Adrenal gland (tissue), 12 donors: ENCODE measurements around the gene PLCG2. TPM values are rescaled to one million over a fixed set of nuclear protein-coding genes. Genes with fewer than 3 reads are reported as not detected.

Source experiments
- DNase-seq, 7 donors: peaks; one replicate each; pipeline ENCODE4 v3.0.0-alpha.2; 2019 to 2020
- H3K27ac ChIP-seq, 5 donors: fragments of 200-600 bp; sonication (generic) in 4 of 5; 1 replicate in 3 of 5; 2 replicates in 2 of 5; pipeline versions ENCODE4 v1.5.1 to v1.8.0; 2016 to 2020; ENCODE audit warnings: mild to moderate bottlenecking in 1 of 5
- H3K27me3 ChIP-seq: fragments of 200-600 bp; 2 replicates; pipeline ENCODE4 v1.8.0; 2021
- H3K36me3 ChIP-seq, 2 donors: fragments of 200-600 bp; replicated peaks in 1 of 2; 1 replicate in 1 of 2; 2 replicates in 1 of 2; pipeline versions ENCODE4 v1.5.1 to v1.8.0; 2018 to 2022
- H3K4me1 ChIP-seq, 2 donors: fragments of 200-600 bp; replicated peaks in 1 of 2; 1 replicate in 1 of 2; 2 replicates in 1 of 2; pipeline versions ENCODE4 v1.5.1 to v1.8.0; 2018 to 2021
- H3K4me3 ChIP-seq, 4 donors: fragments of 200-600 bp; sonication (generic) in 3 of 4; one replicate each; pipeline ENCODE4 v1.5.1; 2016 to 2018
- H3K9me3 ChIP-seq, 3 donors: fragments of 200-600 bp; sonication (generic) in 1 of 3; replicated peaks in 1 of 3; 1 replicate in 2 of 3; 2 replicates in 1 of 3; pipeline versions ENCODE4 v1.5.1 to v1.8.0; 2016 to 2021
- POLR2A ChIP-seq, 2 donors: fragments of 450-650 bp; IDR thresholded peaks; one replicate each; pipeline ENCODE4 v1.6.1; 2017; ENCODE audit warnings: antibody characterized with exemption in 2 of 2, mild to moderate bottlenecking in 2 of 2, moderate library complexity in 1 of 2
- WGBS, 4 donors: extraction: QIAGEN DNeasy Blood & Tissue Kit in 2 of 4; methylation state at CpG; one replicate each; pipeline versions ENCODE4 v1.1.5 to v1.1.7; 2013 to 2017; 5-methylcytosine and 5-hydroxymethylcytosine counted together
- intact Hi-C, 2 donors: fragments of 100-400 bp; cut with DNase I; formaldehyde crosslinking; loops; one replicate each; pipeline versions ENCODE4 v1.14.1 to v1.15.0; 2022 to 2023
- polyA plus RNA-seq, 3 donors: library from polyadenylated mRNA; stranded (reverse); fragments of 200-250 nt in 2 of 3; fragments of 350-450 nt in 1 of 3; fragmentation: Illumina TruSeq in 1 of 3; extraction: RNeasy Lipid Tissue Mini Kit (QIAGEN cat#74804) in 1 of 3; gene quantifications; one replicate each; pipeline ENCODE4 v1.2.3, GENCODE V29; 2013 to 2014
- total RNA-seq, 9 donors: library from RNA; depleted of rRNA in 4 of 9; stranded (reverse); fragments of >200 nt in 4 of 9; fragments of 120-200 nt in 1 of 9; fragmentation: NEBNext Ultra II Directional in 1 of 9; extraction: Animal tissue kit (Norgen Biotek cat#: 25700) in 1 of 9; gene quantifications; one replicate each; pipeline versions ENCODE4 v1.1.0 to v1.2.4, GENCODE V29; 2013 to 2023
- TF ChIP-seq, protein P1 (sequence below), 6 experiments: fragments of 450-650 bp in 4 of 6; fragments of 200-600 bp in 2 of 6; sonication (generic) in 1 of 6; IDR thresholded peaks; 1 replicate in 5 of 6; 2 replicates in 1 of 6; pipeline versions ENCODE4 v1.5.1 to v1.8.0; 2016 to 2021; ENCODE audit warnings: antibody characterized with exemption in 6 of 6, mild to moderate bottlenecking in 2 of 6, moderate library complexity in 1 of 6
- donor health status: healthy with polysubstance abuse.
- donor health status: Bipolar disorder and iron deficiency.
- donor health status: DM: yes; HTN: yes; CAD: no.
- donor health status: DM: no; HTN: no; CAD: no.
- donor health status: DM: no; HTN: no; CAD: no.
- donor health status: DM: yes; HTN: yes; CAD: no.

PLCG2 gene
- total and polyA plus RNA-seq, 12 donors = 4.8 to 47.6 (median 10.9) TPM

- H3K27me3 ChIP-seq = no peaks in the 10 kb centered on the region
- H3K27ac ChIP-seq = no peak overlapping the region
- H3K4me3 ChIP-seq = no peak overlapping the region
- WGBS, 4 donors = 84 to 97% (median 88%) methylated on average over 8 of the region's 8 CpGs
- peaks cover 0 to 10% of the 10 kb centered on the region in 2 donors for H3K4me1 ChIP-seq
- intact Hi-C loops = loop anchor here in 1 of 2 donors (5.0 kb wide), 1 partner anchor 369 kb away; no protein-coding TSS in a partner anchor
- no peak for TF ChIP-seq POLR2A (IDR thresholded peaks at IDR 0.05)
- TF ChIP-seq, protein P1, sequence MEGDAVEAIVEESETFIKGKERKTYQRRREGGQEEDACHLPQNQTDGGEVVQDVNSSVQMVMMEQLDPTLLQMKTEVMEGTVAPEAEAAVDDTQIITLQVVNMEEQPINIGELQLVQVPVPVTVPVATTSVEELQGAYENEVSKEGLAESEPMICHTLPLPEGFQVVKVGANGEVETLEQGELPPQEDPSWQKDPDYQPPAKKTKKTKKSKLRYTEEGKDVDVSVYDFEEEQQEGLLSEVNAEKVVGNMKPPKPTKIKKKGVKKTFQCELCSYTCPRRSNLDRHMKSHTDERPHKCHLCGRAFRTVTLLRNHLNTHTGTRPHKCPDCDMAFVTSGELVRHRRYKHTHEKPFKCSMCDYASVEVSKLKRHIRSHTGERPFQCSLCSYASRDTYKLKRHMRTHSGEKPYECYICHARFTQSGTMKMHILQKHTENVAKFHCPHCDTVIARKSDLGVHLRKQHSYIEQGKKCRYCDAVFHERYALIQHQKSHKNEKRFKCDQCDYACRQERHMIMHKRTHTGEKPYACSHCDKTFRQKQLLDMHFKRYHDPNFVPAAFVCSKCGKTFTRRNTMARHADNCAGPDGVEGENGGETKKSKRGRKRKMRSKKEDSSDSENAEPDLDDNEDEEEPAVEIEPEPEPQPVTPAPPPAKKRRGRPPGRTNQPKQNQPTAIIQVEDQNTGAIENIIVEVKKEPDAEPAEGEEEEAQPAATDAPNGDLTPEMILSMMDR (IDR thresholded peaks at IDR 0.05) = no peak
- H3K36me3 ChIP-seq = no peaks in the 10 kb centered on the region
- H3K9me3 ChIP-seq = no peaks in the 10 kb centered on the region
- DNase-seq = no peak
These were observed 47.4 kb upstream of the PLCG2 start for GRCh38 chr16:81731649-81732048.

DNA sequence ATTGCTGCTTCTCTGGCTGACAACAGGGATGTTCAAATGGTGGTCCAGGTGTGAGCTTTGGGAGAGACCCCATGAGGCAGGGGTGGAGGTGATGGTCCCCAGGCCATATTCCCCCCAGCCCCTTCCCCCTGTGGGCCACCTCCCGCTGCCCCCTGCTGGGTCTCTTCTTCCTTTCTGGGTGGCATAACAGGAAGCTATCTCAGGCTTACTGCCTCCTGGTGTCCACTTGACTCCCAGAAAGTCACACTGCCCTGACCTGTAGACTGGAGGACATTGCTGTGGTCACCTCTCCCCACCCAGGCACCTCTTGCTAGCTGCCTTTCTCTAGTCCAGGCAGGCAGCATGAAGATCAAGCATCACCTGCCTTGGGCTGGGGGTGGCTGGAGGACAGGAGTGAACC is 46.4 kb upstream of the PLCG2 start:
- TF ChIP-seq, protein P1 (IDR thresholded peaks at IDR 0.05) = no peak
- no peak for TF ChIP-seq POLR2A (IDR thresholded peaks at IDR 0.05)
- Histone ChIP-seq H3K9me3 (no peaks in the 10 kb centered on the region), H3K4me3 (no peak overlapping the region), H3K27me3 (no peaks in the 10 kb centered on the region), H3K4me1 (peaks cover 0 to 11% of the 10 kb centered on the region in 2 donors), H3K36me3 (no peaks in the 10 kb centered on the region), H3K27ac (no peak overlapping the region)
- intact Hi-C loops = loop anchor here in 1 of 2 donors (5.0 kb wide), 1 partner anchor 370 kb away; no protein-coding TSS in a partner anchor
- 100% methylated on average over 1 of the region's 1 CpG; no CpG with 5 or more reads in 1 of the 4 donors for WGBS, 4 donors
- DNase-seq = no peak

GRCh38 chr16:81733295-81733694 is 45.8 kb upstream of the PLCG2 start:
- WGBS, 4 donors = 62 to 89% (median 77%) methylated on average over 1 of the region's 1 CpG
- no peaks in the 10 kb centered on the region for H3K9me3 ChIP-seq
- no peak for DNase-seq
- no peak overlapping the region for H3K4me3 ChIP-seq
- H3K36me3 ChIP-seq = no peaks in the 10 kb centered on the region
- intact Hi-C loops = loop anchor here in 1 of 2 donors (5.0 kb wide), 1 partner anchor 371 kb away; no protein-coding TSS in a partner anchor
- no peak overlapping the region for H3K27ac ChIP-seq
- H3K27me3 ChIP-seq = no peaks in the 10 kb centered on the region
- TF ChIP-seq, protein P1 (IDR thresholded peaks at IDR 0.05) = no peak
- no peak for TF ChIP-seq POLR2A (IDR thresholded peaks at IDR 0.05)
- H3K4me1 ChIP-seq = peaks cover 3 to 17% of the 10 kb centered on the region in 2 donors

DNA sequence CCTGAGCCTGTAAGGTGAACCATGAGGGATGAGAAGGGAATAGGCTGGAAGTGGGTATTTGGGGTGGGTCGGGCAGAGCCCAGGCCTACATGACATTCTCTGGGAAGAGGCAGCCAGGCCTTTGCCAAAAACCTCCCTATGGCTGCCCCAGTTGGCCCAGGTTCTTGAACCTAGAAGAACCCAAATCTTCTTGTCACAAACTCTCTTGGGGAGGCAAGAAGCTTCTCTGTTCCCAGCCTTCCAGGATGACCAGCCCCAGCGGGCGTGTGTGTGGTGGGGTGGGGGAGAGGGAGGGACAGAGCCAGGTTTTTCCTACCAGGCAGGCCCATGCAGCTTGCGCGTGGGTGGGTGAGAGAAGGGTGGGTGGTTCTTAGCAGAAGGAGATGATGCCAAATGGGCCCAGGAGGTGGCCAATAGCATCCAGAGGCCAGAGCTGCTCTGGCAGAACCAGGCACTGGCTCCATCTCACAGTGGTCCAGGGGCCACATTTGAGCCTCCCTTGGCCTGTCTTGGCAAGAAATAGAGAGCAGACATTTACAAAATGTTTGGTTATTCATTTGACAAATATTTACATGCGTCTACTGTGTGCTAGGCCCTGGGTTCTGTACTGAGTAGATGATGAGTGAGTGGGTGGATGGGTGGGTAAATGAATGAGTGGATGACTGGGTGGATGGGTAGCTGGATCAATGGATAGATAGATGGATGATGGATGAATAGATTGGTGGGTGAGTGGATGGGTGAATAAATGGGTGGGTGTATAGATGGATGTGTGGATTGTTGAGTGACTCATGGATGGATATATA is 44.3 kb upstream of the PLCG2 start:
- no peaks in the 10 kb centered on the region for H3K27me3 ChIP-seq
- H3K4me3 ChIP-seq = no peak overlapping the region
- peaks cover 5 to 20% of the 10 kb centered on the region in 2 donors for H3K4me1 ChIP-seq
- intact Hi-C loops = loop anchor here (5.0 kb wide), 3 partner anchors 373 to 698 kb away; partner anchors contain the start of gene ATMIN (in 2 of the 2)
- 92 to 97% (median 94%) methylated on average over 6 of the region's 6 CpGs for WGBS, 4 donors
- no peaks in the 10 kb centered on the region for H3K9me3 ChIP-seq
- TF ChIP-seq, protein P1 (IDR thresholded peaks at IDR 0.05) = no peak
- TF ChIP-seq POLR2A (IDR thresholded peaks at IDR 0.05) = no peak
- H3K27ac ChIP-seq = no peak overlapping the region
- DNase-seq = no peak
- no peaks in the 10 kb centered on the region for H3K36me3 ChIP-seq
